C4-2B (cell line): ENCODE data around the gene RPS26.
"Not testable (repeated sequence)": the region's sequence is repeated elsewhere in the genome, so short reads cannot be mapped to it uniquely, and the experiment has no call there.

Experiments used
- H3K27ac ChIP-seq: fragments of 450-650 bp; 2 replicates; pipeline ENCODE4 v1.5.1; 2017
- CTCF ChIP-seq: fragments of 450-650 bp; conservative IDR thresholded peaks from 2 replicates; pipeline ENCODE4 v1.5.1; 2017; ENCODE audit warnings: mild to moderate bottlenecking
- ZFX ChIP-seq: fragments of 450-650 bp; IDR thresholded peaks from 2 replicates; pipeline ENCODE4 v1.6.1; 2017

The RPS26 gene

DNA sequence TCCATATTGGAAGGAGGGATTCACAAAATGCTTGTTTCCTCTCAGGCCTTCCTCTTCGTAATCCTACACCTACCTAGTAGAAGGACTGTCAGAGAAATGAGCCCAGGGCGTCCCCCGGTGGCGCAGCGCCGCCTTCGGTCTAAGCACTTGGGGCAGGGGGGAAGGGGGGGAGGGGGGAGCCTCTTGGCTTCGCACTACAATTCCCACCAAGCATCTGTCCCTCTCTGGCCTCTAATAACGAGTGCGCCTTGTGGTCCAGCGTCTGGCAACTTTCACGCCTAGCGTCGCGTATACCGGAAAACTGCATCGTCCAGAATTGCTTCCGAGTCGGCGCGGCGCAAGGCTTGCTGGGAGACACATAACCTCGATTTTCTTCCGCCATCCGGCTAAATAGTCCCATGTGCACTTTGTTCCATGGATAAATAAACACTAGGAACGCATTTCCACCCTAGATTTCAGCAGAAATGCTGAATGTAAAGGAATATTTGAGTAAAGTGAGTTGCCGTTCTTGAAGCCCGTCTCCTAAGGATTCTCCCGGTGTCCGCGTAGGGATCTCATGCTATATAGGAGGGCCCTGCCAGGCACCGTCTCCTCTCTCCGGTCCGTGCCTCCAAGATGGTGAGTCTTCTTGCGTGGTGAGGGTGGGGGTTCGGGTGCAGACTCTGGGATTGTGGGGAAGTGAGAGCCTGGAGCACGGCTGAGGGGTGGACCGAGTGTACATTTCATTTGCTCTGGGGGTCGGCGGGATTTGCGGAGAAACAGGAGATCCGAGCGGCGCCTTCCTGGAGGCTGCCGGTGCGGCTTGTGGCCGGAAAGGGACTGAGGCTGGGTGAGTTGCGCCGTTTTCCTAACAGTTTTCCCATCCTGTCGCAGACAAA lies at the start of gene RPS26:
RPS26 (plus strand) TSS at position 367 of the 878 bp plus-strand sequence; CDS start at position 616, 249 bp downstream.
- peak within 1 kb of the TSS; percentile 95 for H3K27ac ChIP-seq
- TF ChIP-seq ZFX (peak; percentile 59), CTCF (peak; percentile 84)

DNA sequence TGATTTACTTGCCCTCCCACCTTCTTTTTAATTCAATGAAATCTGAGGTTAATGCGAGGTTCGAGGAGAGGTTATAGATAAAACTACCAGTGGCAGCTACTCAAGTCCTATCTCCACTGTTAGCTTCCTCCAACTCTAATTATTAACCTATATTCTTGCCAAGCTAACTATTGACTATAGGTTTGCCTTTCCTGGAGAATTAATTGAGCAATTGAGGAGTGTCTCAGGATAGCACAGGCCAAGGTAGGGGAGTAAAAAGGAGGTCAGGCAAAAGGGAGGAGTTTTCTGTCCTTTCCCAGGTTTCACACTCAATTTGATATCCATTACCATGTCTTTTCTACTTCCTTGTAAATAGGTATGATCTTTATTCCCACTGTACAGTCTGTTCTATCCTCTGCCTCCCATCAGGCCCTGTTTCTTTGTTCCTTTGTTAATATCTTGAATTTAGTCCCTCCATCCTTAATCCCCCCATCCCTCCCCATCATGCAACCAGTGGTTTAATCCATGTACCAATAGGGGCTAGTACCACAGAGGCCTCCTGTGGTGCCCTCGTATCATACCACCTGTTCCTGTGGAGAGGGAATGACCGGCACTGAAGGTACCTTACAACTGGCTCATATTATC lies 48.4 kb upstream of the RPS26 start:
- H3K27ac ChIP-seq, result no peak overlapping the region
- TF ChIP-seq ZFX (no peak), CTCF (no peak)

DNA sequence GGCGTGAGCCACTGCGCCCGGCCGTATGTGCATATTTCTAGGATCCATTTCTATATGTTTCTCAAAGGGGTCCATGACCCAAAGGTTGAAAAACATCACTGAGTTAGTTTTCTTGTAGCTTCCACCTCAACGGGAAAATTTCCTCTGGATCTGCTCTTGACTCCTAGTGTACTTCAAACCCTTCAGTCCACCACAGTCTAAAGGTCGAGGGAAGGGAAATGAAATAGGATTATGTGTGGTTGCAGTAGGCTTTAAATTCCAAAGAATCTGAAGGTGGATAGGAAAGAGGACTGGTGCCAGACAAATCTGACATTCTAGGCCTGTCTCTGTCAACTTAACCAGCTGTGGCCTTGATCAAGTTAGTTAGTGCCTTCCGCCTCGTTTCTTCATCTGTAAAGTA lies 46.4 kb upstream of the RPS26 start:
- no peak overlapping the region for H3K27ac ChIP-seq
- TF ChIP-seq CTCF (no peak), ZFX (no peak)

DNA sequence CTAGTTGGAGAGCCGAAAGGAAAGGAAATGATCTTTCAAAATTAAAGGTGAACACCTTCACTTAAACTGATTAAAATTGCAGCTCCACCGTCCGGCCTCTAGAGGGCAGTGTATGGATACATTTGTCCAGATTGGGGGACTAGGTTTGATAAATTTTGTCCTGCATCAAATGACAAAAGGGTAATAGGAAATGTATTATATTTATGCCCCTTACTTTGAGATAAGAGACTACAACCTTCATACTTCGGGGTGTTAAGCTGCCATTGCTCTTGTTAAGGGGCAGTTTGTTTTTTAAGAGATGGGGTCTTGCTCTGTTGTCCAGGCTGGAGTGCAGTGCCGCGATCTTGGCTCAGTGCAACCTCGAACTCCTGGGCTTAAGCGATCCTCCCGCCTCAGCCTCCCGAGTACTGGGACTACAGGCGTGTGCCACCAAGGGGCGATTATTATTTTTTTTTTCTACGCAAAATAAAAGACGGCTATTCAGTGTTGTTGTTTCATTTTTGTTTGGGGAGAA lies 45.5 kb upstream of the RPS26 start:
- peak overlapping the region; percentile 85 for H3K27ac ChIP-seq
- TF ChIP-seq ZFX (no peak), CTCF (peak; percentile 93)

GRCh38 chr12:55996715-55997534 lies 44.8 kb upstream of the RPS26 start, which contains the start of gene SUOX:
TSS of gene SUOX (plus strand) at chr12:55997276. CDS start at chr12:56002222, 4,946 bp downstream.
- peak within 1 kb of the TSS; percentile 85 for H3K27ac ChIP-seq
- TF ChIP-seq CTCF (no peak), ZFX (no peak)

DNA sequence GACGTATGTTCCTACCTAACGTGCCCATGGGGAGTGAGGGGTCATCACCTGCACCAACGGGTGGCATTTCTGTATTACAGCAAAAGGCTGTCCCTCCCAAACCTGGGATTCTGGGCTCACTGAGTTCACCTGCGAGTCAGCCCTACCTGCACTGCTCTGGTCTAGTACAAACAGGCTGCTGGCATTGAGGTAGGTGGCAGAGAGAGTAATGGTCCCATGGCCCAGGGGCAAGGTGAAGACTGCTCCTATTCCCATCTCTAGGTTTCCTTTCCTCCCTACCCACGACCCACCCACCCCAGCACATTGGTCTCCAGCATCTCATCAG lies 44.2 kb upstream of the RPS26 start:
- TF ChIP-seq ZFX (no peak), CTCF (no peak)

DNA sequence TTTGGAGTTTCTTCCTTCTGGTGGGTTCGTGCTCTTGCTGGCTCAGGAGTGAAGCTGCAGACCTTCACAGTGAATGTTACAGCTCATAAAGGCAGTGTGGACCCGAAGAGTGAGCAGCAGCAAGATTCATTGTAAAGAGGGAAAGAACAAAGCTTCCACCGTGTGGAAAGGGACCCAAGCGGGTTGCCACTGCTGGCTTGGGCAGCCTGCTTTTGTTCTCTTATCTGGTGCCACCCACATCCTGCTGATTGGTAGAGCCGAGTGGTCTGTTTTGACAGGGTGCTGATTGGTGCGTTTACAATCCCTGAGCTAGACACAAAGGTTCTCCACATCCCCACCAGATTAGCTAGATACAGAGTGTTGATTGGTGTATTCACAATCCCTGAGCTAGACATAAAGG lies 42.2 kb upstream of the RPS26 start:
- not testable (repeated sequence) for H3K27ac ChIP-seq

More for the DNA sequence above, 44.2 kb upstream of the RPS26 start:
- H3K27ac ChIP-seq, result peak overlapping the region; percentile 85

DNA sequence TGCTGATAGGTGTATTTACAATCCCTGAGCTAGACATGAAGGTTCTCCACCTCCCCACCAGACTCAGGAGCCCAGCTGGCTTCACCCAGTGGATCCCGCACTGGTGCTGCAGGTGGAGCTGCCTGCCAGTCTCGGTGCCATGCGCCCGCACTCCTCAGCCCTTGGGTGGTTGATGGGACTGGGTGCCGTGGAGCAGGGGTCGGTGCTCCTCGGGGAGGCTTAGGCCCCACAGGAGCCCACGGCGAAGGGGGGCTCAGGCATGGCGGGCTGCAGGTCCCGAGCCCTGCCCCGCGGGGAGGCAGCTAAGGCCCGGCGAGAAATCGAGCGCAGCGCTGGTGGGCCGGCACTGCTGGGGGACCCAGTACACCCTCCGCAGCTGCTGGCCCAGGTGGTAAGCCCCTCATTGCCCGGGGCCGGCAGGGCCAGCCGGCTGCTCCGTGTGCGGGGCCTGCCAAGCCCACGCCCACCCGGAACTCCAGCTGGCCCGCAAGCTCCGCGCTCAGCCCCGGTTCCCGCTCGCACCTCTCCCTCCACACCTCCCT lies 41.6 kb upstream of the RPS26 start:
- not testable (repeated sequence) for H3K27ac ChIP-seq
